HG03280 (cell line): ENCODE measurements around the gene SUN5.
"Not testable (repeated sequence)": the region's sequence is repeated elsewhere in the genome, so short reads cannot be mapped to it uniquely, and the experiment has no call there.

Experiments
- ATAC-seq: cut with Tn5 transposase; IDR thresholded peaks from one replicate; pipeline ENCODE4 v1.9.1; 2021; ENCODE audit warnings: mild to moderate bottlenecking, moderate library complexity; ENCODE audit not compliant: unreplicated experiment

The SUN5 gene

GRCh38 chr20:32966881-32967781 lies 37.1 kb downstream of the SUN5 start:
- ATAC-seq = no peak

- ATAC-seq = no peak
Observed at GRCh38 chr20:32966382-32966781, 37.9 kb downstream of the SUN5 start.

GRCh38 chr20:32965581-32966373 lies 38.5 kb downstream of the SUN5 start:
- ATAC-seq = no peak

GRCh38 chr20:32965115-32965514 lies 39.1 kb downstream of the SUN5 start:
- ATAC-seq = no peak

- ATAC-seq = no peak
Observed at GRCh38 chr20:32964575-32964974, 39.7 kb downstream of the SUN5 start.

GRCh38 chr20:32963176-32963575 lies 41.1 kb downstream of the SUN5 start:
- no peak for ATAC-seq

- not testable (repeated sequence) for ATAC-seq
Observed at GRCh38 chr20:32962646-32963045, 41.6 kb downstream of the SUN5 start.

- ATAC-seq = no peak
Observed at GRCh38 chr20:32962053-32962452, 42.2 kb downstream of the SUN5 start.

- ATAC-seq = no peak
Observed at GRCh38 chr20:32960849-32961731, 43.1 kb downstream of the SUN5 start.

GRCh38 chr20:32960222-32960518 lies 44.1 kb downstream of the SUN5 start:
- ATAC-seq = no peak

GRCh38 chr20:32959351-32960221 lies 44.6 kb downstream of the SUN5 start:
- no peak for ATAC-seq

- no peak for ATAC-seq
Observed at GRCh38 chr20:32958574-32958973, 45.7 kb downstream of the SUN5 start.

GRCh38 chr20:32957459-32957858 lies 46.8 kb downstream of the SUN5 start:
- no peak for ATAC-seq

GRCh38 chr20:32950539-32950938 lies 53.7 kb downstream of the SUN5 start:
- not testable (repeated sequence) for ATAC-seq

GRCh38 chr20:32946629-32947028 lies 57.6 kb downstream of the SUN5 start:
- ATAC-seq = no peak

- no peak for ATAC-seq
Observed at GRCh38 chr20:32945710-32946221, 58.5 kb downstream of the SUN5 start.

- ATAC-seq = no peak
Observed at GRCh38 chr20:32943490-32944052, 60.7 kb downstream of the SUN5 start.

GRCh38 chr20:32941155-32941885 lies 62.9 kb downstream of the SUN5 start:
- ATAC-seq = no peak

GRCh38 chr20:32934580-32934979 lies 69.7 kb downstream of the SUN5 start:
- no peak for ATAC-seq
